Peyer's patch (tissue), 4 donors: Measurements from ENCODE around the gene PAQR4. TPM values are rescaled to one million over a fixed set of nuclear protein-coding genes. Genes with fewer than 3 reads are reported as not detected.
A peak's percentile ranks its signal among the peaks of the same experiment; 100 is the strongest.

Source experiments
- DNase-seq, 3 donors: peaks; one replicate each; pipeline ENCODE4 v3.0.0-alpha.2; 2017 to 2019
- H3K27ac ChIP-seq, 4 donors: fragments of 200-600 bp; sonication (generic); one replicate each; pipeline ENCODE4 v1.5.1; 2016 to 2019
- H3K27me3 ChIP-seq, 2 donors: fragments of 200-600 bp; sonication (generic); one replicate each; pipeline ENCODE4 v1.5.1; 2019
- H3K36me3 ChIP-seq, 3 donors: fragments of 200-600 bp; sonication (generic); one replicate each; pipeline ENCODE4 v1.5.1; 2016 to 2019
- H3K4me1 ChIP-seq, 4 donors: fragments of 200-600 bp; sonication (generic); one replicate each; pipeline ENCODE4 v1.5.1; 2016 to 2019
- H3K4me3 ChIP-seq, 4 donors: fragments of 200-600 bp; sonication (generic); 1 replicate in 3 of 4; 2 replicates in 1 of 4; pipeline ENCODE4 v1.5.1; 2016 to 2019; ENCODE audit warnings: mild to moderate bottlenecking in 1 of 4
- H3K9me3 ChIP-seq, 4 donors: fragments of 200-600 bp; sonication (generic); one replicate each; pipeline ENCODE4 v1.5.1; 2016 to 2019; ENCODE audit warnings: mild to moderate bottlenecking in 1 of 4
- CTCF ChIP-seq, 6 experiments: fragments of 450-650 bp in 4 of 6; fragments of 200-600 bp in 2 of 6; sonication (generic) in 1 of 6; IDR thresholded peaks; one replicate each; pipeline ENCODE4 v1.5.1; 2017 to 2019; ENCODE audit warnings: antibody characterized with exemption in 6 of 6, mild to moderate bottlenecking in 3 of 6, moderate library complexity in 1 of 6
- POLR2A ChIP-seq, 2 donors: fragments of 450-650 bp; IDR thresholded peaks; one replicate each; pipeline ENCODE4 v1.5.1; 2017; ENCODE audit warnings: antibody characterized with exemption in 2 of 2, mild to moderate bottlenecking in 2 of 2, moderate library complexity in 2 of 2
- total RNA-seq, 4 donors: library from RNA; depleted of rRNA; stranded (reverse); fragments of >200 nt; gene quantifications; one replicate each; pipeline ENCODE4 v1.1.0, GENCODE V29; 2016

Gene PAQR4
- total RNA-seq, 4 donors from 2014 or later, result 6.3 to 13.2 (median 9.2) TPM

GRCh38 chr16:3012246-3012645 lies 43.1 kb downstream of the PAQR4 start:
- no peaks in the 10 kb centered on the region for H3K27me3 ChIP-seq
- H3K36me3 ChIP-seq, result no peaks in the 10 kb centered on the region
- TF ChIP-seq POLR2A (IDR thresholded peaks at IDR 0.05), result no peak
- TF ChIP-seq CTCF (IDR thresholded peaks at IDR 0.05), result no peak
- no peak for DNase-seq
- H3K4me3 ChIP-seq, result no peak overlapping the region
- H3K27ac ChIP-seq, result no peak overlapping the region
- peaks cover 8 to 17% (median 11%) of the 10 kb centered on the region in 4 donors for H3K4me1 ChIP-seq
- H3K9me3 ChIP-seq, result no peaks in the 10 kb centered on the region

- Histone ChIP-seq H3K27me3 (no peaks in the 10 kb centered on the region), H3K36me3 (no peaks in the 10 kb centered on the region), H3K27ac (no peak within 1 kb of the TSS), H3K4me1 (peaks cover 3 to 10% (median 7%) of the 10 kb centered on the region in 4 donors), H3K9me3 (no peaks in the 10 kb centered on the region), H3K4me3 (no peak within 1 kb of the TSS)
- DNase-seq, result peak in 2 of 3 donors; percentile 62 to 69
- TF ChIP-seq CTCF (IDR thresholded peaks at IDR 0.05), result peak in 1 of 6 experiments; percentile 4
- peak in 1 of 2 donors; percentile 37 for TF ChIP-seq POLR2A (IDR thresholded peaks at IDR 0.05)
These were observed 43.8 kb downstream of the PAQR4 start, which contains the start of gene CLDN9 for GRCh38 chr16:3012828-3013420. TSS of gene CLDN9 (plus strand) at chr16:3012923. CDS start at chr16:3013363, 440 bp downstream.

GRCh38 chr16:3013491-3013951 lies 44.4 kb downstream of the PAQR4 start:
- Histone ChIP-seq H3K4me1 (peaks cover 0 to 6% (median 1%) of the 10 kb centered on the region in 4 donors), H3K36me3 (no peaks in the 10 kb centered on the region), H3K27me3 (no peaks in the 10 kb centered on the region), H3K9me3 (no peaks in the 10 kb centered on the region), H3K4me3 (no peak overlapping the region), H3K27ac (no peak overlapping the region)
- no peak for DNase-seq
- TF ChIP-seq POLR2A (IDR thresholded peaks at IDR 0.05), result no peak
- no peak for TF ChIP-seq CTCF (IDR thresholded peaks at IDR 0.05)

- Histone ChIP-seq H3K27ac (no peak overlapping the region), H3K27me3 (no peaks in the 10 kb centered on the region), H3K9me3 (no peaks in the 10 kb centered on the region), H3K4me3 (no peak overlapping the region), H3K36me3 (no peaks in the 10 kb centered on the region), H3K4me1 (peaks cover 0 to 6% (median 0%) of the 10 kb centered on the region in 4 donors)
- no peak for DNase-seq
- no peak for TF ChIP-seq POLR2A (IDR thresholded peaks at IDR 0.05)
- no peak for TF ChIP-seq CTCF (IDR thresholded peaks at IDR 0.05)
These were observed 45.0 kb downstream of the PAQR4 start for GRCh38 chr16:3013998-3014690.

- Histone ChIP-seq H3K27ac (no peak overlapping the region), H3K36me3 (no peaks in the 10 kb centered on the region), H3K4me1 (peaks cover 0 to 12% (median 6%) of the 10 kb centered on the region in 4 donors), H3K4me3 (no peak overlapping the region), H3K9me3 (no peaks in the 10 kb centered on the region), H3K27me3 (no peaks in the 10 kb centered on the region)
- TF ChIP-seq POLR2A (IDR thresholded peaks at IDR 0.05) (no peak), CTCF (IDR thresholded peaks at IDR 0.05) (no peak)
- no peak for DNase-seq
These were observed 45.8 kb downstream of the PAQR4 start for GRCh38 chr16:3014971-3015370.
